ENCODE results near the gene ARL17B.
"Not testable (repeated sequence)": the region's sequence is repeated elsewhere in the genome, so short reads cannot be mapped to it uniquely, and the experiment has no call there.

Gene ARL17B

GRCh38 chr17:46249153-46249552, 112.4 kb downstream of the ARL17B start:
- not testable (repeated sequence) for DNase-seq (ENCODE audit: low spot score)

- not testable (repeated sequence) for DNase-seq (ENCODE audit: low spot score)
These were observed 116.4 kb downstream of the ARL17B start for GRCh38 chr17:46244949-46245768.

- not testable (repeated sequence) for DNase-seq (ENCODE audit: low spot score)
These were observed 117.1 kb downstream of the ARL17B start for GRCh38 chr17:46244339-46244913.

GRCh38 chr17:46243928-46244327, 117.6 kb downstream of the ARL17B start:
- not testable (repeated sequence) for DNase-seq (ENCODE audit: low spot score)

- not testable (repeated sequence) for DNase-seq (ENCODE audit: low spot score)
These were observed 118.1 kb downstream of the ARL17B start for GRCh38 chr17:46243505-46243904.

GRCh38 chr17:46231359-46231758, 130.2 kb downstream of the ARL17B start:
- not testable (repeated sequence) for DNase-seq (ENCODE audit: low spot score)

- DNase-seq (ENCODE audit: low spot score) = peak; percentile 99
These were observed 136.2 kb downstream of the ARL17B start for GRCh38 chr17:46225274-46225794.

GRCh38 chr17:46224864-46225263, 136.7 kb downstream of the ARL17B start:
- not testable (repeated sequence) for DNase-seq (ENCODE audit: low spot score)
